ENCODE results near the gene MYO1C.
"Not testable (repeated sequence)": the region's sequence is repeated elsewhere in the genome, so short reads cannot be mapped to it uniquely, and the experiment has no call there.

The MYO1C gene

GRCh38 chr17:1509290-1509881 is 16.9 kb upstream of the MYO1C start:
- Histone ChIP-seq H3K4me3 (no peak overlapping the region), H3K9ac (0 out of 2 replicates have a peak overlapping the region, but pooled peaks have one; percentile 9), H3K4me1 (no peaks in the 10 kb centered on the region), H3K27me3 (no peaks in the 10 kb centered on the region), H3K27ac (no peak overlapping the region), H3K36me3 (peaks cover 74% of the 10 kb centered on the region), H3K9me3 (no peaks in the 10 kb centered on the region), H4K20me1 (0 out of 2 replicates have a peak, but pooled peaks cover 8% of the 10 kb centered on the region), H3K4me2 (no peak overlapping the region)
- no peak for TF ChIP-seq Cebpa-rat (IDR thresholded peaks at IDR 0.05)

GRCh38 chr17:1508709-1509108 is 16.2 kb upstream of the MYO1C start:
- not testable (repeated sequence) for H3K27me3 ChIP-seq, H3K27ac ChIP-seq, H3K4me2 ChIP-seq, H3K4me3 ChIP-seq, H4K20me1 ChIP-seq, H3K9me3 ChIP-seq, H3K9ac ChIP-seq, H3K4me1 ChIP-seq
- peaks cover 72% of the 10 kb centered on the region for H3K36me3 ChIP-seq

- Histone ChIP-seq H3K4me3 (no peak overlapping the region), H3K27me3 (no peaks in the 10 kb centered on the region), H3K36me3 (peaks cover 53% of the 10 kb centered on the region), H3K4me1 (no peaks in the 10 kb centered on the region), H3K9ac (no peak overlapping the region), H3K4me2 (no peak overlapping the region), H3K9me3 (no peaks in the 10 kb centered on the region), H3K27ac (no peak overlapping the region), H4K20me1 (no peaks in the 10 kb centered on the region)
- TF ChIP-seq Cebpa-rat (IDR thresholded peaks at IDR 0.05), result no peak
These were observed 14.3 kb upstream of the MYO1C start for GRCh38 chr17:1506649-1507267.

- no peak overlapping the region for H3K9ac ChIP-seq
- no peak overlapping the region for H3K4me2 ChIP-seq
- H3K27me3 ChIP-seq, result no peaks in the 10 kb centered on the region
- H3K27ac ChIP-seq, result no peak overlapping the region
- H3K36me3 ChIP-seq, result peaks cover 43% of the 10 kb centered on the region
- H3K4me1 ChIP-seq, result no peaks in the 10 kb centered on the region
- H4K20me1 ChIP-seq, result no peaks in the 10 kb centered on the region
- TF ChIP-seq Cebpa-rat (IDR thresholded peaks at IDR 0.05), result no peak
- H3K4me3 ChIP-seq, result no peak overlapping the region
- no peaks in the 10 kb centered on the region for H3K9me3 ChIP-seq
These were observed 13.1 kb upstream of the MYO1C start for GRCh38 chr17:1505586-1505985.

GRCh38 chr17:1504866-1505265 is 12.4 kb upstream of the MYO1C start:
- no peak overlapping the region for H3K27ac ChIP-seq

GRCh38 chr17:1503699-1504098 is 11.2 kb upstream of the MYO1C start:
- Histone ChIP-seq H3K4me2 (no peak overlapping the region), H3K36me3 (peaks cover 28% of the 10 kb centered on the region), H3K27ac (no peak overlapping the region), H3K27me3 (peaks cover 3% of the 10 kb centered on the region; the same call in 1 of the 2 replicates), H3K4me1 (peaks cover 3% of the 10 kb centered on the region), H3K9ac (no peak overlapping the region), H3K9me3 (no peaks in the 10 kb centered on the region), H4K20me1 (peaks cover 3% of the 10 kb centered on the region; the same call in 1 of the 2 replicates), H3K4me3 (no peak overlapping the region)
- no peak for TF ChIP-seq Cebpa-rat (IDR thresholded peaks at IDR 0.05)

More at GRCh38 chr17:1504866-1505265, 12.4 kb upstream of the MYO1C start:
- no peak overlapping the region for H3K4me2 ChIP-seq
- no peaks in the 10 kb centered on the region for H4K20me1 ChIP-seq
- H3K4me3 ChIP-seq, result no peak overlapping the region
- TF ChIP-seq Cebpa-rat (IDR thresholded peaks at IDR 0.05), result no peak
- no peak overlapping the region for H3K9ac ChIP-seq
- H3K9me3 ChIP-seq, result no peaks in the 10 kb centered on the region
- H3K27me3 ChIP-seq, result no peaks in the 10 kb centered on the region
- peaks cover 37% of the 10 kb centered on the region for H3K36me3 ChIP-seq
- no peaks in the 10 kb centered on the region for H3K4me1 ChIP-seq

GRCh38 chr17:1498869-1499268 is 6.4 kb upstream of the MYO1C start:
- Histone ChIP-seq H3K4me2 (peak overlapping the region; percentile 55), H3K9me3 (no peaks in the 10 kb centered on the region), H3K27ac (no peak overlapping the region), H3K4me1 (peaks cover 20% of the 10 kb centered on the region), H3K9ac (no peak overlapping the region), H3K27me3 (peaks cover 19% of the 10 kb centered on the region), H4K20me1 (peaks cover 23% of the 10 kb centered on the region), H3K4me3 (no peak overlapping the region), H3K36me3 (peaks cover 28% of the 10 kb centered on the region; the same call in 1 of the 2 replicates)
- no peak for TF ChIP-seq Cebpa-rat (IDR thresholded peaks at IDR 0.05)

- H3K4me3 ChIP-seq, result no peak overlapping the region
- H3K36me3 ChIP-seq, result peaks cover 28% of the 10 kb centered on the region; the same call in 1 of the 2 replicates
- no peaks in the 10 kb centered on the region for H3K9me3 ChIP-seq
- TF ChIP-seq Cebpa-rat (IDR thresholded peaks at IDR 0.05), result no peak
- H3K27me3 ChIP-seq, result peaks cover 19% of the 10 kb centered on the region
- 0 out of 2 replicates have a peak overlapping the region, but pooled peaks have one; percentile 13 for H3K9ac ChIP-seq
- H3K4me2 ChIP-seq, result peak overlapping the region; percentile 55
- no peak overlapping the region for H3K27ac ChIP-seq
- peaks cover 26% of the 10 kb centered on the region for H3K4me1 ChIP-seq
- H4K20me1 ChIP-seq, result peaks cover 28% of the 10 kb centered on the region
These were observed 5.7 kb upstream of the MYO1C start for GRCh38 chr17:1498233-1498632.

- H3K27me3 ChIP-seq, result peaks cover 19% of the 10 kb centered on the region
- H3K9me3 ChIP-seq, result no peaks in the 10 kb centered on the region
- peaks cover 30% of the 10 kb centered on the region for H3K4me1 ChIP-seq
- H3K4me3 ChIP-seq, result no peak overlapping the region
- H4K20me1 ChIP-seq, result peaks cover 28% of the 10 kb centered on the region
- 0 out of 2 replicates have a peak overlapping the region, but pooled peaks have one; percentile 13 for H3K9ac ChIP-seq
- peak overlapping the region; percentile 55 for H3K4me2 ChIP-seq
- no peak overlapping the region for H3K27ac ChIP-seq
- TF ChIP-seq Cebpa-rat (IDR thresholded peaks at IDR 0.05), result no peak
- H3K36me3 ChIP-seq, result peaks cover 28% of the 10 kb centered on the region; the same call in 1 of the 2 replicates
These were observed 5.3 kb upstream of the MYO1C start for GRCh38 chr17:1497831-1498230.

- H3K4me1 ChIP-seq, result peaks cover 40% of the 10 kb centered on the region
- TF ChIP-seq Cebpa-rat (IDR thresholded peaks at IDR 0.05), result no peak
- H3K27ac ChIP-seq, result no peak overlapping the region
- peaks cover 35% of the 10 kb centered on the region for H4K20me1 ChIP-seq
- H3K4me3 ChIP-seq, result no peak overlapping the region
- H3K9me3 ChIP-seq, result no peaks in the 10 kb centered on the region
- peaks cover 26% of the 10 kb centered on the region for H3K27me3 ChIP-seq
- H3K9ac ChIP-seq, result no peak overlapping the region
- peaks cover 28% of the 10 kb centered on the region; the same call in 1 of the 2 replicates for H3K36me3 ChIP-seq
- H3K4me2 ChIP-seq, result no peak overlapping the region
These were observed 4.4 kb upstream of the MYO1C start for GRCh38 chr17:1496869-1497268.
